ENCODE measurements around the gene MFSD6. TPM values are rescaled to one million over a fixed set of nuclear protein-coding genes. Genes with fewer than 3 reads are reported as not detected.

Gene MFSD6
- total and polyA plus RNA-seq, 11 donors = 11.8 to 75.0 (median 18.9) TPM

GRCh38 chr2:190367091-190367490 lies 41.1 kb upstream of the MFSD6 start:
- no peak for TF ChIP-seq POLR2A (IDR thresholded peaks at IDR 0.05)
- peaks cover 0 to 81% (median 68%) of the 10 kb centered on the region in 9 donors for H3K36me3 ChIP-seq
- intact Hi-C loops (cut with DNase I) = no loop called here
- H3K4me1 ChIP-seq = no peaks in the 10 kb centered on the region
- ATAC-seq = no peak
- WGBS, 4 donors = 95 to 97% (median 96%) methylated on average over 4 of the region's 4 CpGs
- no peak overlapping the region for H3K27ac ChIP-seq
- H3K9me3 ChIP-seq = no peaks in the 10 kb centered on the region
- H3K27me3 ChIP-seq = no peaks in the 10 kb centered on the region
- H3K4me3 ChIP-seq = no peak overlapping the region
- DNase-seq = no peak

DNA sequence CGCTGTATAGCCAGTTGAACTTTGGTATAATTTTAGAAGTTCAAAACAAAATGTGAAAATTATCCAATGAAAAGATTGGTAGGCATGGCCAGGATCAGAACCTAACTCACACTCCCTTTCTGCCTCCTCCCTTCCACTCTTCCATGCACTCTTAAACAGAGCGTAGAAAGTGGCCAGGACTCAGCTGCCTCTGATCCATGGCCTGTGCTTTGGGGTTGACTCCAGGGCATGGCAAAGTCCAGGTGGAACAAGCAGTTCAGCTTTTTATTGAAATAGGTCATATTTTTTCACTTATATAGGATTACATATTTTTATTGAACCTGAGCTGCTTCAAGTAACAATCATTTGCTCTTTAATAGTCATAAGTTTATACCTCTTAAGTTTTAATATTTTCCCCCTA lies 38.5 kb upstream of the MFSD6 start:
- TF ChIP-seq, protein P1, sequence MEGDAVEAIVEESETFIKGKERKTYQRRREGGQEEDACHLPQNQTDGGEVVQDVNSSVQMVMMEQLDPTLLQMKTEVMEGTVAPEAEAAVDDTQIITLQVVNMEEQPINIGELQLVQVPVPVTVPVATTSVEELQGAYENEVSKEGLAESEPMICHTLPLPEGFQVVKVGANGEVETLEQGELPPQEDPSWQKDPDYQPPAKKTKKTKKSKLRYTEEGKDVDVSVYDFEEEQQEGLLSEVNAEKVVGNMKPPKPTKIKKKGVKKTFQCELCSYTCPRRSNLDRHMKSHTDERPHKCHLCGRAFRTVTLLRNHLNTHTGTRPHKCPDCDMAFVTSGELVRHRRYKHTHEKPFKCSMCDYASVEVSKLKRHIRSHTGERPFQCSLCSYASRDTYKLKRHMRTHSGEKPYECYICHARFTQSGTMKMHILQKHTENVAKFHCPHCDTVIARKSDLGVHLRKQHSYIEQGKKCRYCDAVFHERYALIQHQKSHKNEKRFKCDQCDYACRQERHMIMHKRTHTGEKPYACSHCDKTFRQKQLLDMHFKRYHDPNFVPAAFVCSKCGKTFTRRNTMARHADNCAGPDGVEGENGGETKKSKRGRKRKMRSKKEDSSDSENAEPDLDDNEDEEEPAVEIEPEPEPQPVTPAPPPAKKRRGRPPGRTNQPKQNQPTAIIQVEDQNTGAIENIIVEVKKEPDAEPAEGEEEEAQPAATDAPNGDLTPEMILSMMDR (IDR thresholded peaks at IDR 0.05) = no peak
- no peak for TF ChIP-seq POLR2A (IDR thresholded peaks at IDR 0.05)
- no peaks in the 10 kb centered on the region for H3K27me3 ChIP-seq
- H3K27ac ChIP-seq = no peak overlapping the region
- H3K4me3 ChIP-seq = no peak overlapping the region
- DNase-seq = no peak
- 98 to 99% (median 98%) methylated on average over 2 of the region's 2 CpGs for WGBS, 4 donors
- no peaks in the 10 kb centered on the region for H3K4me1 ChIP-seq
- ATAC-seq = no peak
- no peaks in the 10 kb centered on the region for H3K9me3 ChIP-seq
- intact Hi-C loops (cut with DNase I) = loop anchor here in 9 of 10 donors (5.0 to 10.0 kb wide), 7 partner anchors 42 to 435 kb away; no protein-coding TSS in a partner anchor
- H3K36me3 ChIP-seq = peaks cover 0 to 61% (median 58%) of the 10 kb centered on the region in 9 donors

- Histone ChIP-seq H3K4me1 (no peaks in the 10 kb centered on the region), H3K27me3 (no peaks in the 10 kb centered on the region)
- intact Hi-C loops (cut with DNase I) = loop anchor here in 5 of 10 donors (5.0 to 10.0 kb wide), 5 partner anchors 51 to 429 kb away; no protein-coding TSS in a partner anchor
Observed at GRCh38 chr2:190376083-190376482, 32.1 kb upstream of the MFSD6 start.

GRCh38 chr2:190376591-190377245 lies 31.4 kb upstream of the MFSD6 start:
- Histone ChIP-seq H3K27me3 (no peaks in the 10 kb centered on the region), H3K4me3 (no peak overlapping the region), H3K27ac (no peak overlapping the region), H3K4me1 (no peaks in the 10 kb centered on the region), H3K9me3 (no peaks in the 10 kb centered on the region), H3K36me3 (no peaks in the 10 kb centered on the region)
- 83 to 87% (median 87%) methylated on average over 3 of the region's 3 CpGs for WGBS, 4 donors
- intact Hi-C loops (cut with DNase I) = loop anchor here in 5 of 10 donors (5.0 to 10.0 kb wide), 5 partner anchors 52 to 428 kb away; no protein-coding TSS in a partner anchor
- DNase-seq (no peak), ATAC-seq (no peak)
- TF ChIP-seq, protein P1 (IDR thresholded peaks at IDR 0.05) = no peak
- no peak for TF ChIP-seq POLR2A (IDR thresholded peaks at IDR 0.05)

More at GRCh38 chr2:190376083-190376482, 32.1 kb upstream of the MFSD6 start:
- ATAC-seq (no peak), DNase-seq (no peak)
- no peak overlapping the region for H3K4me3 ChIP-seq
- no peaks in the 10 kb centered on the region for H3K9me3 ChIP-seq
- H3K36me3 ChIP-seq = peaks cover 0 to 6% (median 4%) of the 10 kb centered on the region in 9 donors
- H3K27ac ChIP-seq = no peak overlapping the region
- no peak for TF ChIP-seq POLR2A (IDR thresholded peaks at IDR 0.05)
- TF ChIP-seq, protein P1 (IDR thresholded peaks at IDR 0.05) = no peak
